ENCODE data around the gene RTP5. TPM values are rescaled to one million over a fixed set of nuclear protein-coding genes. Genes with fewer than 3 reads are reported as not detected.
"Not testable (repeated sequence)": the region's sequence is repeated elsewhere in the genome, so short reads cannot be mapped to it uniquely, and the experiment has no call there.

RTP5 gene
- total and polyA plus RNA-seq, 3 donors from 2014 or later = 0.13 to 0.93 (median 0.47) TPM

DNA sequence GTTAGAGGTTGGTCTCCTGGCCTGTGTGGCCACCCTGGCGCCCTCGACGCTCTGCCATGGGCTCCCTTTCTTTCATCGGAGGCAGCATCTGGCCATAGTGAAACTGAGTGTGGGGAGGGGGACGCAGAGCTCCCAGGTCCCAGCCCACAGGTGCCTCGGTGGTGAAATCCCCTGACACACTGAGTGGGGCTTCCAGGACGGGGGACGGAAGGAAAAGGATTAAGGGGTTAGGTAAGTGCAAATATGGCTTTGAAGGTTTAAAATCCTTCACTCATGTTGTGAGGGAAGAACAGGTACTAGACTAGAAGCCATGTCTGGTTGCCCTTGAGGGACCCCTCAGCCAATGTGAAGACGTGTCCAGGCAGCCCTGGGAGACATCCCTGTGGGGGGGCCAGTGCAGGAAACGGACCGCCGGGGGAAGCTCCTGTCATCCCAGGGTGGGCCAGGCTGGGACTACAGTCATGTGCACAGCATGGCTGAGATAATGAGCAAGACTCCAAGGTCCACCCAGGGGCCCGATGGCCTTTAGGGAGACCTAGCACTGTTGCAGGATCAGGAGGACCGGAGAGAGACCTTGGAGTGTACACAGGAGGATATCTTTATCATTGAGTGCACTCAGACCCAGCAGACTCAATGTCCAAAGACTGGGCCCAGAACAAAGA, 36.3 kb downstream of the RTP5 start:
- peak overlapping the region in 1 of 2 donors; percentile 20 for H3K27ac ChIP-seq
- peaks cover 11% of the 10 kb centered on the region for H3K4me1 ChIP-seq
- no peak for DNase-seq
- intact Hi-C loops (cut with DNase I; ENCODE audit: low total_unique reads) = no loop called here
- H3K27me3 ChIP-seq = no peaks in the 10 kb centered on the region
- TF ChIP-seq, protein P1, sequence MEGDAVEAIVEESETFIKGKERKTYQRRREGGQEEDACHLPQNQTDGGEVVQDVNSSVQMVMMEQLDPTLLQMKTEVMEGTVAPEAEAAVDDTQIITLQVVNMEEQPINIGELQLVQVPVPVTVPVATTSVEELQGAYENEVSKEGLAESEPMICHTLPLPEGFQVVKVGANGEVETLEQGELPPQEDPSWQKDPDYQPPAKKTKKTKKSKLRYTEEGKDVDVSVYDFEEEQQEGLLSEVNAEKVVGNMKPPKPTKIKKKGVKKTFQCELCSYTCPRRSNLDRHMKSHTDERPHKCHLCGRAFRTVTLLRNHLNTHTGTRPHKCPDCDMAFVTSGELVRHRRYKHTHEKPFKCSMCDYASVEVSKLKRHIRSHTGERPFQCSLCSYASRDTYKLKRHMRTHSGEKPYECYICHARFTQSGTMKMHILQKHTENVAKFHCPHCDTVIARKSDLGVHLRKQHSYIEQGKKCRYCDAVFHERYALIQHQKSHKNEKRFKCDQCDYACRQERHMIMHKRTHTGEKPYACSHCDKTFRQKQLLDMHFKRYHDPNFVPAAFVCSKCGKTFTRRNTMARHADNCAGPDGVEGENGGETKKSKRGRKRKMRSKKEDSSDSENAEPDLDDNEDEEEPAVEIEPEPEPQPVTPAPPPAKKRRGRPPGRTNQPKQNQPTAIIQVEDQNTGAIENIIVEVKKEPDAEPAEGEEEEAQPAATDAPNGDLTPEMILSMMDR (IDR thresholded peaks at IDR 0.05) = no peak
- TF ChIP-seq POLR2A (IDR thresholded peaks at IDR 0.05) = no peak
- H3K36me3 ChIP-seq (ENCODE audit: low read depth, missing control alignments) = no peaks in the 10 kb centered on the region
- WGBS, 2 donors = 71 to 79% methylated on average over 14 of the region's 14 CpGs
- no peaks in the 10 kb centered on the region for H3K9me3 ChIP-seq
- H3K4me3 ChIP-seq = no peak overlapping the region

DNA sequence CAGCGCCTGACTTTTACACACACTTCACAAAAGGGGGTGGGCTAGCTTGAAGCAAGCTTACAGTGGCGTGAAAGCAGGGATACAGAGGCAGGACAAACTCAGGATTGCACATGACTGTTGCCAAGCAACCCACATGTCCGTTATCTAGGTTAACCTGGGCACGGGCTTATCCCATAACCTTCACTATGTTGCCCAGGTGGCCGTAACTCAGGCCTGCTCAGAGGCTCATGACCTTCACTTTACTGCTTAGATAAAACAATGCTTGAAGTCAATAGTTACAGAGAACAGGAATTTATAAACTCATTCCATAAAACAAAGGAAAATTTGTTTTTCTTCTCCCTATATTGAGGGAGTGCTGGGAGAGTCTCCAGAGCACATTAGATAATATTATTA, 36.8 kb downstream of the RTP5 start:
- peak overlapping the region in 1 of 2 donors; percentile 45 for H3K27ac ChIP-seq

DNA sequence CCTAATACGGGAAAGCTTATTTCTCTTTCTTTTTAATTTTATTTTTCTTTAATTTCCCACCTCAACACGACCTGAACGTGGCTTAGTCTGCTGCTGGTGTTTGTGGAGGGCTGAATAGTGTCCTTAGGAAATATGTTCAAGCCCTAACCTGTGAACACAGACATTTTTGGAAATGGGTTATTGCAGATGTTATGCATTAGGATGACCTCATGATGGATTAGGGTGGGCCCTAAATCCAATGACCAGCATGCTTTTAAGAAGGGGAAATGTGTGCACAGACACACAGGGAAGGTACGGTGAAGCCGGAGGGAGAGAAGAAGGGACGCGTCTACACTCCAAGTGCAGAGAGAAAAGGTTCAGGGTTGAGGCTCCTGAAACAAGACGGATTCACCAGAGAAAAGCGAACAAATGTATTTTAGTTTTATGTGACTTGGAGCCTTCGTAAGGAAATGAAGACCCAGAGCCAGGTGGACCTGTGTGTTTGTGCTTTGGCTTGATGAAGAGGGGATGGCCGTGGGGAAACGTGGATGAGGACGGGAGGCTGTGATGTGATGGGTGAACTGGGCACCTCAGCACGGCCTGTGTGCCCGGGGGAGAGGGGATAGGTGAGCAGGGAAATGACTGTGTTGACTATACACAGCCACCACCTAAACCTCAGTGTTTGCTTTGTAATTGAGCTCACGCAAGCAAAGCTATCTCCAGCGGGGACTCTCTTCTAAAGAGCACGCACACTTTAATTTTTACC, 37.5 kb downstream of the RTP5 start:
- Histone ChIP-seq H3K9me3 (no peaks in the 10 kb centered on the region), H3K27ac (peak overlapping the region in 1 of 2 donors; percentile 45), H3K4me3 (no peak overlapping the region), H3K27me3 (no peaks in the 10 kb centered on the region), H3K36me3 (ENCODE audit: low read depth, missing control alignments) (no peaks in the 10 kb centered on the region), H3K4me1 (peaks cover 11% of the 10 kb centered on the region)
- intact Hi-C loops (cut with DNase I; ENCODE audit: low total_unique reads) = no loop called here
- no peak for DNase-seq
- no peak for TF ChIP-seq POLR2A (IDR thresholded peaks at IDR 0.05)
- TF ChIP-seq, protein P1 (IDR thresholded peaks at IDR 0.05) = no peak
- 67 to 77% methylated on average over 18 of the region's 18 CpGs for WGBS, 2 donors

More for the DNA sequence above, 36.8 kb downstream of the RTP5 start:
- H3K4me1 ChIP-seq = peaks cover 11% of the 10 kb centered on the region
- H3K36me3 ChIP-seq (ENCODE audit: low read depth, missing control alignments); intact Hi-C loops (cut with DNase I; ENCODE audit: low total_unique reads); H3K4me3 ChIP-seq; H3K9me3 ChIP-seq; DNase-seq; H3K27me3 ChIP-seq: not testable (repeated sequence)
- 51 to 91% methylated on average over 5 of the region's 5 CpGs for WGBS, 2 donors

DNA sequence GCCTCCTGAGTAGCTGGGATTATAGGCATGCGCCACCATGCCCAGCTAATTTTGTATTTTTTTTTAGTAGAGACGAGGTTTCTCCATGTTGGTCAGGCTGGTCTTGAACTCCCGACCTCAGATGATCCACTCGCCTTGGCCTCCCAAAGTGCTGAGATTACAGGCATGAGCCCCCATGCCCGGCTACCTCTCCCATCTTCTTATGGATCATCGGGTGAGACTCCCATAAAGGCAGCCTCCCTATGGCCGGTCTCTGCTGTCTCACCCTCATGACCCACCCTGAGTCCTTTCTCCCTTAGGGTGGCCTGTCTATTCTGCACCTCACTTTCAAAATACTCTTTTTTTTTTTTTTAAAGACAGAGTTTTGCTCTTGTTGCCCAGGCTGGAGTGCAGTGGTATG, 38.3 kb downstream of the RTP5 start:
- H3K36me3 ChIP-seq (ENCODE audit: low read depth, missing control alignments); DNase-seq; H3K27me3 ChIP-seq; intact Hi-C loops (cut with DNase I; ENCODE audit: low total_unique reads); H3K9me3 ChIP-seq; H3K4me3 ChIP-seq; H3K27ac ChIP-seq: not testable (repeated sequence)
- 86 to 92% methylated on average over 7 of the region's 7 CpGs for WGBS, 2 donors
- H3K4me1 ChIP-seq = peaks cover 11% of the 10 kb centered on the region

DNA sequence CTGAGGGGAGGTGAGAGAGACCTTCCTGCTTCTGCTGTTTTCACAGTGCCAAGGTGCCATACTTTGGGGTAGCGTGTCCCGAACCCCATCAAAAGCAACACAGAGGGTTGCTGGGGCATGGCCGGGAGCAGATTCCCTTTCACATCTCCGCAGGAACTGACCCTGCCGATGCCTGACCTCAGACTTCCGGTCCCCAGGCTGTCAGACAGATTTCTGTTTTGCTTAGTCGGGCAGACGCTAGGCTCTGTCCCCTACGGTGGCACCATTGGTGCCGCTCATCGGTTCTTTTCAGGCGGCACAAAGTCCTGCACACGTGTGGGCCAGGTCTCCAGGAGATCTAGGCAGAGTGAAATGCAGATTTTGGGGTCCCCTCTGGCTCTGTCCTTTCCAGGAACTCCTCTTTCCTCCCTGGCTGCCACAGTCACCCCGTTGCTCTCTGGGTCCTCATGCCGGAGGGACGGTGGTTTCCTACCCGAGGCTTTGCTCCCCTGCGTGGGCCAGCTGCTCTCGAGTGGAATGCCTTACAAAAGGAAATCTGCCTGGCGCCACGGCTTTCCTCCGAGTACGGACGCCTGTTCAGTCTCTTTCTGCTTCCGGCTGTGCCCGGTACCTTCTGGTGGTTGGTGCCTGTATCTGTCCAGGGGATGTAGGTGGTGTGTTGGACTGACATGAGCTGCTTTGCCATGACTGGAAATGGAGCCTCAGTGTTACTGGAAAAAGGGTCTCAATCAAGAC, 39.3 kb downstream of the RTP5 start:
- 92 to 93% methylated on average over 26 of the region's 26 CpGs for WGBS, 2 donors

More for the DNA sequence above, 39.3 kb downstream of the RTP5 start:
- H3K4me1 ChIP-seq = peaks cover 8% of the 10 kb centered on the region
- no peaks in the 10 kb centered on the region for H3K9me3 ChIP-seq
- intact Hi-C loops (cut with DNase I; ENCODE audit: low total_unique reads) = no loop called here
- no peaks in the 10 kb centered on the region for H3K27me3 ChIP-seq
- no peak for DNase-seq
- no peaks in the 10 kb centered on the region for H3K36me3 ChIP-seq (ENCODE audit: low read depth, missing control alignments)
- H3K27ac ChIP-seq = no peak overlapping the region
- no peak for TF ChIP-seq POLR2A (IDR thresholded peaks at IDR 0.05)
- TF ChIP-seq, protein P1 (IDR thresholded peaks at IDR 0.05) = no peak
- no peak overlapping the region for H3K4me3 ChIP-seq
